PC-3 (cell line): ENCODE data around the gene FAM25C.
"Not testable (repeated sequence)": the region's sequence is repeated elsewhere in the genome, so short reads cannot be mapped to it uniquely, and the experiment has no call there.

Experiments
- CTCF ChIP-seq: fragments of 300-600 bp; sonication (generic); conservative IDR thresholded peaks from 2 replicates; pipeline ENCODE4 v1.5.1; 2017; ENCODE audit warnings: antibody characterized with exemption, low read depth, mild to moderate bottlenecking, low read length
- EZH2 ChIP-seq: fragments of 300-600 bp; sonication (generic); IDR thresholded peaks from one replicate; pipeline ENCODE4 v1.6.1; 2017; ENCODE audit warnings: antibody characterized with exemption, mild to moderate bottlenecking, low read length; ENCODE audit not compliant: unreplicated experiment

GRCh38 chr10:48044557-48044956 lies 45.0 kb upstream of the FAM25C start:
- TF ChIP-seq CTCF, EZH2: not testable (repeated sequence)
